Activated naive CD4-positive, alpha-beta T cell treated with Interleukin-2 at 50 U/mL for 16 hours (primary cell): Measurements from ENCODE around the gene FAM83G.

Experiments used
- DNase-seq: peaks from one replicate; pipeline ENCODE4 v3.0.0-alpha.2; 2020

FAM83G gene

GRCh38 chr17:18986541-18987229 is 17.9 kb downstream of the FAM83G start:
- no peak for DNase-seq

- DNase-seq, result no peak
Observed at GRCh38 chr17:18985475-18985874, 19.1 kb downstream of the FAM83G start.

GRCh38 chr17:18984273-18985114 is 20.1 kb downstream of the FAM83G start:
- no peak for DNase-seq

- DNase-seq, result no peak
Observed at GRCh38 chr17:18981642-18982424, 22.7 kb downstream of the FAM83G start.

GRCh38 chr17:18981335-18981641 is 23.3 kb downstream of the FAM83G start:
- DNase-seq, result no peak

- DNase-seq, result no peak
Observed at GRCh38 chr17:18980682-18981334, 23.8 kb downstream of the FAM83G start.

GRCh38 chr17:18978655-18979054 is 25.9 kb downstream of the FAM83G start:
- DNase-seq, result no peak

GRCh38 chr17:18978050-18978449 is 26.5 kb downstream of the FAM83G start:
- no peak for DNase-seq

- DNase-seq, result no peak
Observed at GRCh38 chr17:18977646-18978045, 26.9 kb downstream of the FAM83G start.

GRCh38 chr17:18977021-18977420 is 27.5 kb downstream of the FAM83G start:
- DNase-seq, result no peak

GRCh38 chr17:18976201-18976600 is 28.4 kb downstream of the FAM83G start:
- DNase-seq, result no peak

GRCh38 chr17:18975597-18975996 is 29.0 kb downstream of the FAM83G start:
- DNase-seq, result no peak

GRCh38 chr17:18974407-18975149 is 30.0 kb downstream of the FAM83G start:
- DNase-seq, result peak; percentile 18

- DNase-seq, result no peak
Observed at GRCh38 chr17:18971801-18972200, 32.8 kb downstream of the FAM83G start.

GRCh38 chr17:18970582-18971480 is 33.7 kb downstream of the FAM83G start:
- no peak for DNase-seq

GRCh38 chr17:18968945-18969887 is 35.3 kb downstream of the FAM83G start:
- DNase-seq, result no peak

- no peak for DNase-seq
Observed at GRCh38 chr17:18968345-18968744, 36.2 kb downstream of the FAM83G start.

GRCh38 chr17:18967916-18968315 is 36.6 kb downstream of the FAM83G start:
- no peak for DNase-seq

- no peak for DNase-seq
Observed at GRCh38 chr17:18966831-18967624, 37.5 kb downstream of the FAM83G start.
